Measurements from ENCODE around the gene TMCC1. TPM values are rescaled to one million over a fixed set of nuclear protein-coding genes. Genes with fewer than 3 reads are reported as not detected.

The TMCC1 gene
- total RNA-seq, 4 donors from 2014 or later: 4.1 to 21.8 (median 14.5) TPM

DNA sequence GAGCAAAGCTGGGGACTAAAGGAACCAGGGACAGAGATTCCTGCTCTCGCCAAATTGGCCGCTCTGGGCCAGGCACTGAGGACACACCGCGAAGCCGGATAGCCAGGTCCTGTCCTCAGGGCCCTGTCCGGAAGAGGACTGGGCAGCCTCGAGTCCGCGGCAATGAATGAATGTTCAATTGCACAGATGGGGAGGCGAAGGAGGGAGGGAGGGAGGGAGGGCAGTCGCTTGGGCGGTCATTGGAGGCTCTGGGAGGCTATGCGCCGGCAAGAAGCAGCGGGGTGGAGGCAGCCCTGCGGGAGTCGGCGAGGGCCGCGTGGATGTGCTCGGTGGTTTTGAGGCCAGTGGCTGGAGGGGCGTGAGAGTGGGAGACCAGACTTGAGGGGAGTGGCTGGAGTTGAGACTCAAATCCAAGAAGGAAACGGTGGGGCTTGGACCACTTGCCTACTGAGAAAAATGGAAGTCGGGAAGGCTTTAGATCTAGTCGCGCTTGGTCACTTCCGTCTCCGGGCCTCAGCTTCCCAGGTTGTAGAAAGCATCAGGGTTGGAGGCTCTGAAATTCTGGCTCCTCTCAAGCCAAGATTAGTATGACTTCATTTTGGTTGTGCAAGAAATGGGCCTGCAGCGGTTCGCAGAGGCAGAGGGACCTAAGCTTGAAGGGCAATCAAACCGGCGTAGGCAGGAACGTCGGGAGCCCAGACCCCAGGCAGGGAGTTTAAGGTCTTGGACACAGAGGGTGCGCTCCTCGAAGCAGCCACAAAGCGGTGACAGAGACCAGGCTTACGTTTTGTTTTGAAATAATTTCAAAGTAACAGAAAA lies 266.0 kb downstream of the TMCC1 start:
- TF ChIP-seq POLR2AphosphoS5 (IDR thresholded peaks at IDR 0.05) (peak in 2 of 3 donors; percentile 4 to 19), EP300 (IDR thresholded peaks at IDR 0.05; ENCODE audit: low read depth) (no peak), POLR2A (IDR thresholded peaks at IDR 0.05) (peak; percentile 13)
- TF ChIP-seq, protein P1, sequence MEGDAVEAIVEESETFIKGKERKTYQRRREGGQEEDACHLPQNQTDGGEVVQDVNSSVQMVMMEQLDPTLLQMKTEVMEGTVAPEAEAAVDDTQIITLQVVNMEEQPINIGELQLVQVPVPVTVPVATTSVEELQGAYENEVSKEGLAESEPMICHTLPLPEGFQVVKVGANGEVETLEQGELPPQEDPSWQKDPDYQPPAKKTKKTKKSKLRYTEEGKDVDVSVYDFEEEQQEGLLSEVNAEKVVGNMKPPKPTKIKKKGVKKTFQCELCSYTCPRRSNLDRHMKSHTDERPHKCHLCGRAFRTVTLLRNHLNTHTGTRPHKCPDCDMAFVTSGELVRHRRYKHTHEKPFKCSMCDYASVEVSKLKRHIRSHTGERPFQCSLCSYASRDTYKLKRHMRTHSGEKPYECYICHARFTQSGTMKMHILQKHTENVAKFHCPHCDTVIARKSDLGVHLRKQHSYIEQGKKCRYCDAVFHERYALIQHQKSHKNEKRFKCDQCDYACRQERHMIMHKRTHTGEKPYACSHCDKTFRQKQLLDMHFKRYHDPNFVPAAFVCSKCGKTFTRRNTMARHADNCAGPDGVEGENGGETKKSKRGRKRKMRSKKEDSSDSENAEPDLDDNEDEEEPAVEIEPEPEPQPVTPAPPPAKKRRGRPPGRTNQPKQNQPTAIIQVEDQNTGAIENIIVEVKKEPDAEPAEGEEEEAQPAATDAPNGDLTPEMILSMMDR (IDR thresholded peaks at IDR 0.05): peak; percentile 68 to 90 (median 77)
- WGBS, 2 donors (ENCODE audit: low coverage in 1 of 2): 2 to 7% methylated on average over 16 to 38 of the region's 38 CpGs
- peak overlapping the region; percentile 95 to 100 (median 99) for H3K27ac ChIP-seq
- DNase-seq: peak; percentile 75
- intact Hi-C loops (cut with DNase I; ENCODE audit: low total_unique reads): loop anchor here (10.0 kb wide), 1 partner anchor 307 kb away; no protein-coding TSS in a partner anchor
- H3K4me1 ChIP-seq: peaks cover 28 to 58% (median 44%) of the 10 kb centered on the region in 4 donors
- no peaks in the 10 kb centered on the region for H3K36me3 ChIP-seq
- no peaks in the 10 kb centered on the region for H3K27me3 ChIP-seq
- no peaks in the 10 kb centered on the region for H3K9me3 ChIP-seq
- H3K4me3 ChIP-seq: peak overlapping the region; percentile 50 to 77 (median 70)
- in situ Hi-C loops (cut with MboI; ENCODE audit: low pct_ligation_motif_present in 1 of 4, low pct_unique_long_range_greater_than_20kb in 1 of 4, low sequenced_read_pairs in 3 of 4): loop anchor here in 2 of 4 donors (25.0 kb wide), 2 partner anchors 140 to 310 kb away; no protein-coding TSS in a partner anchor

DNA sequence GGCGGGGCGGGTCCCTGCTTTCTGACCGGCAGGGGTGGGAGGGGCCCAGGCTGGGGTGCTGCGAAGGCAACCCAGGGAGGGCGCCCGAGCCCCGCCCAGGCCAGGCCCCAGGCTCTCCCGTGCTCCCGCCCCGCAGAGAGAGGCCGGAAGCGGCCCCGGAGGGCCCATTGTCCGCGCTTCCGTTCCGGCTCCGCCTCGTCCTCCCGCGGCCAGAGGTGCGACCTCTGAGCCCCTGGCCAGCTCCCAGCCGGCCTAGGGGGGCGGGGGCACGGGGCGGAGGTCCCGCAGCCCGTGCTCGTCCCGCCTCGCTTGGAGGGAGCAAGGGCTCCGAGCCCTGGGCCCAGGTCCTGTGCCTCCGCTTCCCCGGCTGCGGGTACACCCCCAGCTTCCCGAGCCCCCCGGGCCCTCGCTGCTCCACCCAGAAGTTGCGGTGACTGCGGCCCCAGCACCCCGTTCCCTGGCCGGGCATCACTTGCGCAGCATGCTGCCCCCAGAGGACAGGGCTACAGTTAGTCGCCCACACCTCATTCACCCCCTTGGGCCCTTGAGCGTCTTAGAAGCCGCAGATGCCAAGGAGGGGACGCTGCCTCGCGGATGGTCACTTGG lies 266.7 kb downstream of the TMCC1 start:
- Histone ChIP-seq H3K36me3 (no peaks in the 10 kb centered on the region), H3K27ac (peak overlapping the region; percentile 95 to 100 (median 99)), H3K27me3 (no peaks in the 10 kb centered on the region), H3K4me1 (peaks cover 28 to 63% (median 46%) of the 10 kb centered on the region in 4 donors), H3K9me3 (no peaks in the 10 kb centered on the region), H3K4me3 (peak overlapping the region; percentile 50 to 77 (median 70))
- WGBS, 2 donors (ENCODE audit: low coverage in 1 of 2): 0% methylated on average over 29 of the region's 49 CpGs; no CpG with 5 or more reads in 1 of the 2 donors
- TF ChIP-seq EP300 (IDR thresholded peaks at IDR 0.05; ENCODE audit: low read depth): no peak
- TF ChIP-seq, protein P1 (IDR thresholded peaks at IDR 0.05): peak in 2 of 5 experiments; percentile 11 to 19
- TF ChIP-seq POLR2A (IDR thresholded peaks at IDR 0.05): peak; percentile 88
- TF ChIP-seq POLR2AphosphoS5 (IDR thresholded peaks at IDR 0.05): peak; percentile 72 to 95 (median 90)
- intact Hi-C loops (cut with DNase I; ENCODE audit: low total_unique reads) (loop anchor here (10.0 kb wide), 1 partner anchor 308 kb away; no protein-coding TSS in a partner anchor), in situ Hi-C loops (cut with MboI; ENCODE audit: low pct_ligation_motif_present in 1 of 4, low pct_unique_long_range_greater_than_20kb in 1 of 4, low sequenced_read_pairs in 3 of 4) (loop anchor here in 2 of 4 donors (25.0 kb wide), 2 partner anchors 140 to 310 kb away; no protein-coding TSS in a partner anchor)
- peak; percentile 96 for DNase-seq

DNA sequence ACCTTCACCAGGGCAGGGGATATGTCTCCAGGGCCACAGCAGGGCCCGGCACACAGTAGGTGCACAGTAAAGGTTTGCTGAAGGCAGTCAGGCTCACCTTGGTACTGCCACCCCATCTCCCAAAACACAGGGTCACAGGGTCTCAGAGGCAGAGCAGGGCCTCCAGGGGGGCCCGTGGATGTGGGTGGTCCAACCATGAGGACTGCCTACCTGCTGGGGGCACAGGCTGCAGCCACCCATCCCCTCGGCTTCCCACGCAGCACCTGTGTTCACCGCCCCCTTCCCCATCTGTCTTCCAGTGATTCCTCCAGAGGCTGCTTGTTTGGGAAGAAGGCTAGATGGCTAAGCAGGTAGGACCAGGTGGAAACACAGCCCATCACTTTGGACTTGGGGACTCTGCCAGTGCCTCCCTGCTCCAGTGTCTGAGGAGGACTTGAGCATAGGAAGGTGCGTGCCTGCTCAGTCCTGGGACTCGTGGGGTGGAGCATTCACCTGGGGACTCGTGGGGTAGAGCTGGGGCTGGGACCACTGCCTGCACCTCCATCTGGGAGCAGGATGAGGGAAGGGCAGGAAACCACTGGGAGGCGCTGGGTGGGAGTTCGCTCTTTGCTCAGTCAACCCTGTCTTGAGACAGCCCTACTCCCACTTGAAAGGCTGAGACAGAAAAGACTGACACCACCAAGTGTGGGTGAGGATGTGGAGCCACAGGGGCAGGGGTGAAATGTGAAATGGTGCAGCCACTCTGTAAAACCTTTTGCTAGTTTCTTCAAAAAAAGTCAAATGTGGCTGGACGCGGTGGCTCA lies 268.2 kb downstream of the TMCC1 start:
- Histone ChIP-seq H3K36me3 (no peaks in the 10 kb centered on the region), H3K27ac (peak overlapping the region; percentile 95 to 100 (median 99)), H3K9me3 (no peaks in the 10 kb centered on the region), H3K27me3 (no peaks in the 10 kb centered on the region), H3K4me1 (peaks cover 28 to 63% (median 46%) of the 10 kb centered on the region in 4 donors), H3K4me3 (no peak overlapping the region)
- TF ChIP-seq EP300 (IDR thresholded peaks at IDR 0.05; ENCODE audit: low read depth): no peak
- TF ChIP-seq, protein P1 (IDR thresholded peaks at IDR 0.05): no peak
- no peak for TF ChIP-seq POLR2A (IDR thresholded peaks at IDR 0.05)
- no peak for TF ChIP-seq POLR2AphosphoS5 (IDR thresholded peaks at IDR 0.05)
- in situ Hi-C loops (cut with MboI; ENCODE audit: low pct_ligation_motif_present in 1 of 4, low pct_unique_long_range_greater_than_20kb in 1 of 4, low sequenced_read_pairs in 3 of 4): loop anchor here in 2 of 4 donors (25.0 kb wide), 2 partner anchors 138 to 312 kb away; no protein-coding TSS in a partner anchor
- WGBS, 2 donors (ENCODE audit: low coverage in 1 of 2): 81% methylated on average over 12 of the region's 12 CpGs; no CpG with 5 or more reads in 1 of the 2 donors
- DNase-seq: no peak
- intact Hi-C loops (cut with DNase I; ENCODE audit: low total_unique reads): loop anchor here (10.0 kb wide), 1 partner anchor 310 kb away; no protein-coding TSS in a partner anchor

Data from transverse colon (tissue), 4 donors.